Mammary epithelial cell (primary cell): ENCODE measurements around the gene SYTL2.

Experiments used
- EZH2 ChIP-seq: IDR thresholded peaks from 2 replicates; pipeline ENCODE4 v1.6.1; 2012; ENCODE audit warnings: low read length, inconsistent platforms, borderline replicate concordance
- TF ChIP-seq, protein P1 (sequence below), 2 donors: IDR thresholded peaks in 1 of 2; conservative IDR thresholded peaks in 1 of 2; 2 replicates each; pipeline ENCODE4 v1.5.1; 2011 to 2012; ENCODE audit warnings: inconsistent platforms in 2 of 2, low read length in 2 of 2, mild to moderate bottlenecking in 2 of 2, control low read depth in 1 of 2, low read depth in 1 of 2; ENCODE audit not compliant: insufficient read depth in 1 of 2; ENCODE audit errors: extremely low read depth in 1 of 2

- no peak for TF ChIP-seq EZH2
- TF ChIP-seq, protein P1, sequence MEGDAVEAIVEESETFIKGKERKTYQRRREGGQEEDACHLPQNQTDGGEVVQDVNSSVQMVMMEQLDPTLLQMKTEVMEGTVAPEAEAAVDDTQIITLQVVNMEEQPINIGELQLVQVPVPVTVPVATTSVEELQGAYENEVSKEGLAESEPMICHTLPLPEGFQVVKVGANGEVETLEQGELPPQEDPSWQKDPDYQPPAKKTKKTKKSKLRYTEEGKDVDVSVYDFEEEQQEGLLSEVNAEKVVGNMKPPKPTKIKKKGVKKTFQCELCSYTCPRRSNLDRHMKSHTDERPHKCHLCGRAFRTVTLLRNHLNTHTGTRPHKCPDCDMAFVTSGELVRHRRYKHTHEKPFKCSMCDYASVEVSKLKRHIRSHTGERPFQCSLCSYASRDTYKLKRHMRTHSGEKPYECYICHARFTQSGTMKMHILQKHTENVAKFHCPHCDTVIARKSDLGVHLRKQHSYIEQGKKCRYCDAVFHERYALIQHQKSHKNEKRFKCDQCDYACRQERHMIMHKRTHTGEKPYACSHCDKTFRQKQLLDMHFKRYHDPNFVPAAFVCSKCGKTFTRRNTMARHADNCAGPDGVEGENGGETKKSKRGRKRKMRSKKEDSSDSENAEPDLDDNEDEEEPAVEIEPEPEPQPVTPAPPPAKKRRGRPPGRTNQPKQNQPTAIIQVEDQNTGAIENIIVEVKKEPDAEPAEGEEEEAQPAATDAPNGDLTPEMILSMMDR (conservative IDR thresholded peaks at IDR 0.05 in 1 of 2, IDR thresholded peaks at IDR 0.05 in 1 of 2; ENCODE audit: extremely low read depth in 1 of 2, insufficient read depth in 1 of 2, low read depth in 1 of 2, low read length in 2 of 2): peak in 1 of 2 donors; percentile 12
Measured at GRCh38 chr11:85647604-85648299, 163.2 kb downstream of the SYTL2 start, which contains the start of gene TMEM126A.
